Activated CD4-positive, alpha-beta memory T cell treated with anti-CD3 and anti-CD28 coated beads for 36 hours (primary cell): Measurements from ENCODE around the gene PRDM16. TPM values are rescaled to one million over a fixed set of nuclear protein-coding genes. Genes with fewer than 3 reads are reported as not detected.

Experiments
- CTCF ChIA-PET: fragments of 350-600 bp; sonication (Branson Sonifier 250); formaldehyde crosslinking; loops from one replicate; lab custom pipeline; 2021; ENCODE audit warnings: antibody characterized with exemption, inconsistent platforms; lab: Charles Lee
- POLR2A ChIA-PET: fragments of 350-600 bp; sonication (Branson Sonifier 250); formaldehyde crosslinking; loops from one replicate; lab custom pipeline; 2021; ENCODE audit warnings: antibody characterized with exemption; lab: Charles Lee
- DNase-seq: peaks from one replicate; pipeline ENCODE4 v3.0.0-alpha.2; 2020
- H3K27ac Mint-ChIP-seq: one replicate; pipeline ENCODE4 v1.8.0; 2021; ENCODE audit warnings: mixed read lengths
- H3K27me3 Mint-ChIP-seq: one replicate; pipeline ENCODE4 v1.8.0; 2021; ENCODE audit warnings: mixed read lengths
- H3K36me3 Mint-ChIP-seq: one replicate; pipeline ENCODE4 v1.8.0; 2021; ENCODE audit warnings: mixed read lengths
- H3K4me1 Mint-ChIP-seq: one replicate; pipeline ENCODE4 v1.8.0; 2021; ENCODE audit warnings: low read depth, mixed read lengths
- H3K4me3 Mint-ChIP-seq: one replicate; pipeline ENCODE4 v1.8.0; 2021; ENCODE audit warnings: mild to moderate bottlenecking, mixed read lengths
- H3K9me3 Mint-ChIP-seq: one replicate; pipeline ENCODE4 v1.8.0; 2021; ENCODE audit warnings: mixed read lengths
- intact Hi-C: fragments of 100-400 bp; cut with micrococcal nuclease; formaldehyde crosslinking; loops from one replicate; pipeline ENCODE4 v1.15.1; 2023
- total RNA-seq, 2 experiments: library from RNA; stranded (reverse); gene quantifications; one replicate each; pipeline ENCODE4 v1.2.3, GENCODE V29; 2021

The PRDM16 gene
- total RNA-seq, 2 experiments from 2014 or later = not detected

DNA sequence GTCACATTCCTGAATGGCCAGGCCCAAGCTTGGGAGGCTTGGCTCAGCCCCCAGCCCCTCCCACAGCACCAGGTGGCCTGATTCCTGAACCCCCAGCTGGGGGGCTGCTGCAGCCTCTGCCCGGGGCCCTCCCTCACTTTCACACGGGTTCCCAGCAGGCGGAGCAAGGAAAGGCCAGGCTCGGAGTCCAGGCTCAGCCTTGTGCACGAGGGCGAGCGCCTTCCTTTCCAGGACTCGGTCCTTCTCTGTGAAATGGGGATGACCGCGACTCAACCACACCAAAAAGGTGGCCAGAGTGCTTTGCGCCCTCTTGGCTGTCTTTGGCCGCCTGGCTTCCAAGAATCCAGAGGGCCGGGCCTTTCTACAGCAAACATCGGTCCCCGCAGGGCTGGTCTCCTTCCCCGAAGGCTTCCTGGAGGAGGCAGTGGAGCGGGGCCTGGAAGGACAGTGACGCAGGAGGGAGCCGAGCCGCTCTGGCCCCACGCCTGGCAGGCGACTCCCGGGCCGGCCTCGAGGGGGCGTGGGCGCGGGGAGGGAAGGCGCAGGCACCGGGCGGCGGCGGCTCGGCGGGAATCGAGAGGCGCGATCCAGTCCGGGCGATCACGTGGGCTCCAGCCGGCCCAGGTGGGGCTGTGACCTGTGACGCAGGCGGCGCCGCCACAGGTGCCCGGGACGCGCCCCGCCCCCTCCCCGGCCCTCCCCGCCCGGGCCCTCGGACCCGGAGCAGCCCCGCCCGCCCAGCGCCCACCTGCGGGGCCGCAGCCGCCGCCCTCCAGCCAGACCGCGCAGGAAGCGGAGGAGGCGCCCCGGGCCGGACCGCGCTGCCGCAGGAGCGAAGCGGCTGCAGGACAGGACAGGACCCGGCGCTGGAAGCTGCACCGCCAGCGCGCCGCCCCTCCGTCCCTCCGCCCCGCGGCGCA, 385.1 kb downstream of the PRDM16 start, which contains the start of gene ARHGEF16:
Gene ARHGEF16 (plus strand): TSS at position 775 of the 920 bp plus-strand sequence. CDS start 8,420 bp downstream, outside the sequence.
- Mint-ChIP-seq H3K27me3 (peaks cover 13% of the 10 kb centered on the region), H3K4me1 (peaks cover 2% of the 10 kb centered on the region), H3K36me3 (no peaks in the 10 kb centered on the region), H3K27ac (no peak within 1 kb of the TSS), H3K4me3 (peak within 1 kb of the TSS; percentile 41), H3K9me3 (no peaks in the 10 kb centered on the region)
- intact Hi-C loops = loop anchor here (1.0 to 10.0 kb wide), 3 partner anchors 29 to 271 kb away; no protein-coding TSS in a partner anchor
- ChIA-PET POLR2A (no interaction called here), CTCF (interaction anchor here (0.8 to 2.8 kb wide), 13 partner anchors 8 to 352 kb away, joined by 3 to 75 read pairs (median 7); no protein-coding TSS in a partner anchor)
- DNase-seq = peak; percentile 31

- CTCF ChIA-PET = interaction anchor here (1.2 to 2.8 kb wide), 2 partner anchors 32 to 164 kb away, joined by 3 to 45 read pairs; no protein-coding TSS in a partner anchor
Observed at GRCh38 chr1:3454811-3455618, 386.0 kb downstream of the PRDM16 start.

GRCh38 chr1:3455670-3456448, 386.9 kb downstream of the PRDM16 start:
- Mint-ChIP-seq H3K36me3 (no peaks in the 10 kb centered on the region), H3K27me3 (peaks cover 7% of the 10 kb centered on the region), H3K9me3 (no peaks in the 10 kb centered on the region), H3K27ac (no peak overlapping the region), H3K4me1 (peaks cover 2% of the 10 kb centered on the region), H3K4me3 (peak overlapping the region; percentile 16)
- ChIA-PET CTCF (interaction anchor here (1.2 kb wide), 1 partner anchor 163 kb away, joined by 3 read pairs; no protein-coding TSS in a partner anchor), POLR2A (no interaction called here)
- DNase-seq = no peak
- intact Hi-C loops = loop anchor here (10.0 kb wide), 1 partner anchor 269 kb away; no protein-coding TSS in a partner anchor

More at GRCh38 chr1:3454811-3455618, 386.0 kb downstream of the PRDM16 start:
- intact Hi-C loops = loop anchor here (10.0 kb wide), 1 partner anchor 270 kb away; no protein-coding TSS in a partner anchor
- no peak for DNase-seq
- H3K27ac Mint-ChIP-seq = no peak overlapping the region
- no peaks in the 10 kb centered on the region for H3K9me3 Mint-ChIP-seq
- H3K4me1 Mint-ChIP-seq = peaks cover 2% of the 10 kb centered on the region
- POLR2A ChIA-PET = no interaction called here
- H3K4me3 Mint-ChIP-seq = peak overlapping the region; percentile 41
- H3K27me3 Mint-ChIP-seq = peaks cover 13% of the 10 kb centered on the region
- no peaks in the 10 kb centered on the region for H3K36me3 Mint-ChIP-seq

DNA sequence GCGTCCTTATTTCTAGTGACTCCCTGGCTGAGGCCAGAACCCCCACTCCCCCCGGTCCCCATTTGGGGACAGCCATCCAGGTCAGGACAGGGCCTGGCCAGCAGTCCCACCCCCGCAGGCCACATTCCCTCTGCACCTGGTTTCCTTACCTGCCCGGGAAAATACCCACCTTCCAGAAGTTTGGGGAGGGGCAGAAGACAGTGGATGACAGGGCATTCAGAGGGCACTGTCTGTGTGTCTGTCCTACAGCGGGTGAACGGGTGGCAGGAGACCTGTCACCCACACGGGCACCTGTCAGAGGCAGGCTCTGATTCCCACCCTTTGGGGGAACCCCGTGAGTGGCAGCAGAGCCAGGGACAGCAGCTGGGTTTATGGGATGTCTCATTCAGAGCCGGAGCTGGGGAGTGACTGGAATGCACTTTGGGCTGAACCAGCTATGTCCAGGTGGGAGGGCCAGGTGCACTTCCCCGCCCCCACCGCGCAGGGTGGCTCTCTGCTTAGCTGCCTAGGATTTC, 387.5 kb downstream of the PRDM16 start:
- H3K9me3 Mint-ChIP-seq = no peaks in the 10 kb centered on the region

DNA sequence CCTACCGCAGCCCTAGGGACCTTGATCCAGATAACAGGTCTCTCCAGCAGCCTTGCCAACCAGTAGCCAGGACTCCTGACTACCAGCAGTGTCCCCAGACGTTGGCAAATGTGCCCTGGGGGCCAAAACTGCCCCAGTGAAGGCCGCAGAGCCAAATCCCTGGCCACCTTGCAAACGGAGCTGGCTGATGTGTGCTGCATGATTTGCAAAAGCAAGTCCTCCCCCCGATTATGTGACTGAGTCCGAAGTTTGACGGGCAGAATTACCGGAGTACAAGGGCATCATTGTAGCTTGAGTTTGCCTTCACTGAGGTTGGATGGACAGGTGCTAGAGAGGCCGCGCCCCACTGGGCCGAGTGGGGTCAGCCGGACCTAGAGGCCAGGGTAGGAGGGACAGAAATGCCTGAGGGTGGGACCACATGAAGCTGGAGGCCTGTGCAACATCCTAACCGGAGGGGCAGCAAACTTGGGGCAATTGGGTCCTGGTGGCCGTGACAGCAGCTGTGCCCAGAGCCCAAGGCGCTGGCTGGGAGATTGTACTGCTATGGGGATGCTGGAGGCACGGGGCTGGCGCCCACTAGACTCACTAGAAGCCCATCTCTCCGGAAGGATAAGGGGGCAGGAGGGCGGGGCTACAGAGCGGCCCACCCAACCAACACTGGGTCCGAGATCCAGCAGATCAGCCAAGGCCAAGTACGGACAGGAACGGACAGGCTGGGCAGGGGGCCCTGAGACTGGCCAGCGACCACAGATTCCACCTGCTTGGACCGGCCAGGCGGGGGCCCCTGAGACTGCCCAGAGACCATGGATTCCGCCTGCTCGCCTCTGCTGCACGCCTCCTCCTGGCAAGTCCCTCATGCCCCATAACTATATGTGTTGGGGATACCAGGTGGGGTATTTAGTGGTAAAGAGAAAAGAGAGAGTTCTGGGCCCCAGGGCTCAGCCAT, 388.2 kb downstream of the PRDM16 start:
- DNase-seq = no peak
- H3K27ac Mint-ChIP-seq = no peak overlapping the region
- H3K27me3 Mint-ChIP-seq = peaks cover 2% of the 10 kb centered on the region
- H3K4me3 Mint-ChIP-seq = no peak overlapping the region
- no peaks in the 10 kb centered on the region for H3K36me3 Mint-ChIP-seq
- peaks cover 2% of the 10 kb centered on the region for H3K4me1 Mint-ChIP-seq
- intact Hi-C loops = loop anchor here (10.0 kb wide), 1 partner anchor 268 kb away; no protein-coding TSS in a partner anchor
- ChIA-PET POLR2A (no interaction called here), CTCF (no interaction called here)
- no peaks in the 10 kb centered on the region for H3K9me3 Mint-ChIP-seq

More for the DNA sequence above, 387.5 kb downstream of the PRDM16 start:
- Mint-ChIP-seq H3K4me1 (peaks cover 2% of the 10 kb centered on the region), H3K4me3 (no peak overlapping the region), H3K27ac (no peak overlapping the region), H3K36me3 (no peaks in the 10 kb centered on the region), H3K27me3 (peaks cover 4% of the 10 kb centered on the region)
- ChIA-PET POLR2A (no interaction called here), CTCF (no interaction called here)
- intact Hi-C loops = loop anchor here (10.0 kb wide), 1 partner anchor 268 kb away; no protein-coding TSS in a partner anchor
- DNase-seq = no peak

DNA sequence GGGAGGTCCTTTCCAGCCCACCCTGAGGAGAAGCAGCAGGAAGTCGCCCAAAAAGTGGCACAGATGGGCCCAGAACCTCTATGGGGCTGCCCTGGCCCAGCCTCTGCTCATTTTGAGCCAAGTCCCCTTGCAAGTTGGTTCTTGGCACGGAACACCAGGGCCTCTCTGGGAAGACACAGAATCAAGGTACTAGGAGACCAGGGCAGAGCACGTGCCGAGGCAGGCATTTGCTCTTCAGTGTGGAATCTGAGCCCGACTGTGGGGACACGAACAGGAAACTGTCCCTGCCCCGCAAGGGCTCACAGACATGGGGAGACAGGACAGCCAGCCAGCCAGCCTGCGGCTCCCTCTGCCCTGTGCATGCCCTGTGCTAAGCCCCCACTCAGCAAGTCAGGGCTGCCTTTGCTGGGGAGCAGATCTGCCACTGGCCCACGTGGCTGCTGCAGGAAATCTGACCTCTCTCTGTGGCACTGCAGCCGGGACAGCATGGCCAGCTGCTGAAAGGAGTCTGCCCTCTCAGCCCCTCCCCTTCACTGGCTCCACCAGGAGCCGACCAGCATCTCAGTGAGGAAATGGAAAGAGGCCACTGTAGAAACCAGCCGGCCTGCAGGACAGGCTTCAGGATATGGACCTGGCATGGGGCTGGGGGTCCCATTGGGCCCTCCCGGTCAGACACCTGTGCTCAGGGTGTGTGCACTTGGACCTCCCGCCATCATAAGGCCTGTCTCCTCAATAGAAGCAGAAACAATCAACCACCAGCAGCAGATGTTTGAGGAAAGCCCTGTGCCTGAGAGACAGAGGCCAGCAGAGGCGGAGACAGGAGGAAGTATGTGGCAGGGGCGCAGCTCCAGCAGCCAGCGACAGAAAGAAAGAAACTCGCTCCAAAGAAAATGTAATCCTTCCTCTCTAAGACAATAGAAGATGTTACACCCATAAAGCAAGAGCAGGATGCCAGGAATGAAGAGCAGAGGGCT, 389.2 kb downstream of the PRDM16 start:
- CTCF ChIA-PET = no interaction called here
- intact Hi-C loops = loop anchor here (10.0 kb wide), 1 partner anchor 267 kb away; no protein-coding TSS in a partner anchor
- peaks cover 1% of the 10 kb centered on the region for H3K27me3 Mint-ChIP-seq
- no peak overlapping the region for H3K4me3 Mint-ChIP-seq
- POLR2A ChIA-PET = no interaction called here
- H3K4me1 Mint-ChIP-seq = peaks cover 1% of the 10 kb centered on the region
- no peak overlapping the region for H3K27ac Mint-ChIP-seq
- H3K9me3 Mint-ChIP-seq = no peaks in the 10 kb centered on the region
- DNase-seq = no peak
- no peaks in the 10 kb centered on the region for H3K36me3 Mint-ChIP-seq

GRCh38 chr1:3459051-3459908, 390.3 kb downstream of the PRDM16 start:
- POLR2A ChIA-PET = no interaction called here
- Mint-ChIP-seq H3K4me1 (no peaks in the 10 kb centered on the region), H3K27me3 (no peaks in the 10 kb centered on the region), H3K9me3 (no peaks in the 10 kb centered on the region), H3K36me3 (no peaks in the 10 kb centered on the region), H3K27ac (no peak overlapping the region), H3K4me3 (no peak overlapping the region)
- DNase-seq = no peak
- CTCF ChIA-PET = no interaction called here
- intact Hi-C loops = loop anchor here (10.0 kb wide), 1 partner anchor 266 kb away; no protein-coding TSS in a partner anchor

- no peaks in the 10 kb centered on the region for H3K27me3 Mint-ChIP-seq
- intact Hi-C loops = loop anchor here (10.0 kb wide), 1 partner anchor 265 kb away; no protein-coding TSS in a partner anchor
Observed at GRCh38 chr1:3459940-3460671, 391.1 kb downstream of the PRDM16 start.

More at GRCh38 chr1:3459940-3460671, 391.1 kb downstream of the PRDM16 start:
- no peaks in the 10 kb centered on the region for H3K4me1 Mint-ChIP-seq
- no peak for DNase-seq
- H3K36me3 Mint-ChIP-seq = no peaks in the 10 kb centered on the region
- H3K9me3 Mint-ChIP-seq = no peaks in the 10 kb centered on the region
- H3K4me3 Mint-ChIP-seq = no peak overlapping the region
- H3K27ac Mint-ChIP-seq = no peak overlapping the region
- ChIA-PET CTCF (no interaction called here), POLR2A (no interaction called here)
